HFF-Myc (cell line): ENCODE results near the gene CACNA1C.

ENCODE experiments used
- DNase-seq: peaks from one replicate; pipeline ENCODE4 v3.0.0-alpha.2; 2011; ENCODE audit warnings: low read depth; ENCODE audit errors: extremely low read depth
- H3K4me3 ChIP-seq: replicated peaks from 2 replicates; pipeline ENCODE4 v1.5.1; 2011; ENCODE audit warnings: low read depth, mild to moderate bottlenecking, control low read depth, low read length
- CTCF ChIP-seq: IDR thresholded peaks from 2 replicates; pipeline ENCODE4 v1.5.1; 2012; ENCODE audit warnings: mild to moderate bottlenecking, low read depth, low read length, control low read depth; ENCODE audit errors: missing control alignments

CACNA1C gene

GRCh38 chr12:2137711-2138110, 84.9 kb downstream of the CACNA1C start:
- no peak for TF ChIP-seq CTCF
- no peak overlapping the region for H3K4me3 ChIP-seq
- no peak for DNase-seq

GRCh38 chr12:2138294-2138693, 85.5 kb downstream of the CACNA1C start:
- DNase-seq: no peak
- no peak overlapping the region for H3K4me3 ChIP-seq
- no peak for TF ChIP-seq CTCF

GRCh38 chr12:2138871-2139308, 86.1 kb downstream of the CACNA1C start:
- DNase-seq: no peak
- TF ChIP-seq CTCF: no peak
- no peak overlapping the region for H3K4me3 ChIP-seq

DNA sequence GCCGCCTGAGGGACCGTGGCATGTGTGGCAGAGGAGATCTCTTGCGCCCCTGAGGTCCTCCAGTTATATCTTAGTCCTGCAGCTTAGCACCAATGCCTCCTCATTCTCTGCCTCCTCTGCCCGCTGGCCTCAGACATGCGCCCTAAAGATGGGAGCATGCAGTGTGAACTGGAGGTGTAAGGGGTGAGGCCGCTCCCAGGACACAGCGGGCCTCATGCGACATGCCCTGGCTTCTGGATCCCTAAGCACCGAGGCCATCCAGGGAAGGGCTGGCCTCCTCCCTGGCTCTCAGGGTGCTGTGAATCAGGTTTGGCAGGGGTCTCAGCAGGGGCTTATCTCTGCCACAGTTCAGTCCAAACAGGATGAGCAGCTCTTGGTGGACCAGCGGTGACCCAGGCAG, 86.9 kb downstream of the CACNA1C start:
- DNase-seq: no peak
- TF ChIP-seq CTCF: no peak
- no peak overlapping the region for H3K4me3 ChIP-seq

- H3K4me3 ChIP-seq: no peak overlapping the region
- TF ChIP-seq CTCF: no peak
- DNase-seq: no peak
Observed at GRCh38 chr12:2140858-2141519, 88.2 kb downstream of the CACNA1C start.

- no peak for TF ChIP-seq CTCF
- no peak for DNase-seq
- H3K4me3 ChIP-seq: no peak overlapping the region
Observed at GRCh38 chr12:2142068-2142467, 89.3 kb downstream of the CACNA1C start.

GRCh38 chr12:2144951-2145350, 92.2 kb downstream of the CACNA1C start:
- no peak for DNase-seq
- TF ChIP-seq CTCF: no peak
- H3K4me3 ChIP-seq: no peak overlapping the region
